GM21619 (cell line): ENCODE data around the gene WNT9A.
"Not testable (repeated sequence)": the region's sequence is repeated elsewhere in the genome, so short reads cannot be mapped to it uniquely, and the experiment has no call there.

Experiments used
- ATAC-seq: cut with Tn5 transposase; IDR thresholded peaks from one replicate; pipeline ENCODE4 v1.9.1; 2021; ENCODE audit not compliant: unreplicated experiment

WNT9A gene

GRCh38 chr1:227913764-227914721, 33.7 kb downstream of the WNT9A start:
- ATAC-seq: no peak

- ATAC-seq: no peak
Observed at GRCh38 chr1:227913396-227913763, 34.4 kb downstream of the WNT9A start.

- ATAC-seq: no peak
Observed at GRCh38 chr1:227912866-227913265, 34.9 kb downstream of the WNT9A start.

- ATAC-seq: no peak
Observed at GRCh38 chr1:227911376-227911775, 36.4 kb downstream of the WNT9A start.

GRCh38 chr1:227910511-227911153, 37.1 kb downstream of the WNT9A start:
- ATAC-seq: no peak

- not testable (repeated sequence) for ATAC-seq
Observed at GRCh38 chr1:227909923-227910328, 37.8 kb downstream of the WNT9A start.

- no peak for ATAC-seq
Observed at GRCh38 chr1:227909188-227909587, 38.5 kb downstream of the WNT9A start.

GRCh38 chr1:227908359-227908758, 39.4 kb downstream of the WNT9A start:
- ATAC-seq: no peak

- ATAC-seq: no peak
Observed at GRCh38 chr1:227907439-227908015, 40.2 kb downstream of the WNT9A start.

GRCh38 chr1:227906550-227907071, 41.1 kb downstream of the WNT9A start:
- no peak for ATAC-seq

GRCh38 chr1:227905573-227906487, 41.9 kb downstream of the WNT9A start:
- no peak for ATAC-seq

- ATAC-seq: no peak
Observed at GRCh38 chr1:227904541-227905335, 43.0 kb downstream of the WNT9A start.

GRCh38 chr1:227903614-227904501, 43.9 kb downstream of the WNT9A start:
- no peak for ATAC-seq

- ATAC-seq: no peak
Observed at GRCh38 chr1:227903061-227903521, 44.6 kb downstream of the WNT9A start.

GRCh38 chr1:227902641-227902990, 45.1 kb downstream of the WNT9A start:
- no peak for ATAC-seq

- ATAC-seq: no peak
Observed at GRCh38 chr1:227901906-227902640, 45.7 kb downstream of the WNT9A start.

- ATAC-seq: no peak
Observed at GRCh38 chr1:227901239-227901905, 46.4 kb downstream of the WNT9A start.
